H1 (cell line): ENCODE data around the gene SLC35G4. TPM values are rescaled to one million over a fixed set of nuclear protein-coding genes. Genes with fewer than 3 reads are reported as not detected.

Experiments
- CTCF ChIA-PET: fragments of 300-600 bp; sonication (Branson Sonifier 250); formaldehyde crosslinking; loops from one replicate; lab custom pipeline; 2021; ENCODE audit not compliant: partially characterized antibody; lab: Charles Lee
- POLR2A ChIA-PET: fragments of 300-600 bp; sonication (Branson Sonifier 250); formaldehyde crosslinking; loops from one replicate; lab custom pipeline; 2021; ENCODE audit warnings: inconsistent platforms; ENCODE audit not compliant: partially characterized antibody; lab: Charles Lee
- DNase-seq, 2 experiments: peaks; one replicate each; pipeline versions ENCODE4 v3.0.0 to v3.0.0-alpha.2; 2010 to 2022; ENCODE audit warnings: low spot score in 2 of 2, low read depth in 1 of 2, mixed read lengths in 1 of 2
- FAIRE-seq: peaks from 2 replicates; lab custom pipeline; 2011; peaks lifted over from hg19 to GRCh38; lab: Jason Lieb, UNC
- H2AFZ ChIP-seq: 2 replicates; pipeline ENCODE4 v1.8.1; 2012; ENCODE audit warnings: low read length, inconsistent platforms
- H2AK5ac ChIP-seq: 2 replicates; pipeline ENCODE4 v1.6.1; 2013; ENCODE audit warnings: low read depth, low read length
- H2BK120ac ChIP-seq: replicated peaks from 2 replicates; pipeline ENCODE3; 2013; ENCODE audit warnings: low read depth, low read length, inconsistent platforms
- H2BK12ac ChIP-seq: 2 replicates; pipeline ENCODE4 v1.6.1; 2013; ENCODE audit warnings: low read depth, low read length
- H2BK15ac ChIP-seq: 2 replicates; pipeline ENCODE4 v1.6.1; 2013; ENCODE audit warnings: low read length
- H2BK20ac ChIP-seq: 2 replicates; pipeline ENCODE4 v1.6.1; 2013; ENCODE audit warnings: low read length
- H2BK5ac ChIP-seq: 2 replicates; pipeline ENCODE4 v1.6.1; 2013; ENCODE audit warnings: low read depth, low read length
- H3K14ac ChIP-seq: 2 replicates; pipeline ENCODE4 v1.6.1; 2013; ENCODE audit warnings: inconsistent platforms; ENCODE audit not compliant: insufficient read length
- H3K18ac ChIP-seq: 2 replicates; pipeline ENCODE4 v1.6.1; 2013; ENCODE audit warnings: low read length; ENCODE audit errors: extremely low read depth
- H3K23ac ChIP-seq: 2 replicates; pipeline ENCODE4 v1.6.1; 2013; ENCODE audit warnings: inconsistent platforms; ENCODE audit not compliant: insufficient read length
- H3K23me2 ChIP-seq: 2 replicates; pipeline ENCODE4 v1.6.1; 2013; ENCODE audit warnings: low read depth, low read length
- H3K27ac ChIP-seq: 2 replicates; pipeline ENCODE4 v1.6.1; 2011; ENCODE audit warnings: low read depth, low read length, inconsistent platforms
- H3K27me3 ChIP-seq, 4 experiments: replicated peaks in 1 of 4; 1 replicate in 1 of 4; 2 replicates in 3 of 4; pipeline versions ENCODE4 v1.6.1 to v1.8.1; 2011 to 2013; ENCODE audit warnings: low read length in 3 of 4, mild to moderate bottlenecking in 3 of 4, inconsistent platforms in 2 of 4, mixed read lengths in 2 of 4, moderate library complexity in 1 of 4; ENCODE audit not compliant: control insufficient read depth in 3 of 4, insufficient read depth in 3 of 4; ENCODE audit errors: extremely low read depth in 1 of 4
- H3K36me3 ChIP-seq, 4 experiments: 2 replicates each; pipeline versions ENCODE4 v1.6.1 to v1.8.1; 2011 to 2013; ENCODE audit warnings: mild to moderate bottlenecking in 4 of 4, low read length in 3 of 4, moderate library complexity in 2 of 4, control low read depth in 1 of 4, inconsistent platforms in 1 of 4; ENCODE audit not compliant: insufficient read depth in 4 of 4, control insufficient read depth in 2 of 4
- H3K4ac ChIP-seq: replicated peaks from 2 replicates; pipeline ENCODE3; 2013; ENCODE audit warnings: low read length, low read depth, mixed read lengths, inconsistent platforms; ENCODE audit not compliant: insufficient read length
- H3K4me1 ChIP-seq, 4 experiments: replicated peaks in 1 of 4; 1 replicate in 1 of 4; 2 replicates in 3 of 4; pipeline versions ENCODE4 v1.6.1 to v1.8.1; 2011 to 2013; ENCODE audit warnings: low read length in 3 of 4, inconsistent platforms in 2 of 4, mixed read lengths in 1 of 4; ENCODE audit not compliant: insufficient read depth in 4 of 4, control insufficient read depth in 3 of 4
- H3K4me2 ChIP-seq, 2 experiments: 2 replicates each; pipeline versions ENCODE4 v1.6.1 to v1.8.1; 2011 to 2013; ENCODE audit warnings: low read depth in 2 of 2, low read length in 2 of 2, control low read depth in 1 of 2, inconsistent platforms in 1 of 2, mild to moderate bottlenecking in 1 of 2; ENCODE audit not compliant: insufficient read depth in 1 of 2
- H3K4me3 ChIP-seq, 4 experiments: fragments of 200-600, 300-600 bp in 1 of 4; sonication (generic), shearing (Covaris generic), sonication (Bioruptor Twin) in 1 of 4; 2 replicates each; pipeline versions ENCODE4 v1.5.1 to v1.8.1; 2011 to 2016; ENCODE audit warnings: low read length in 4 of 4, low read depth in 3 of 4, control low read depth in 2 of 4, inconsistent platforms in 2 of 4, mild to moderate bottlenecking in 2 of 4, mixed read lengths in 1 of 4, moderate library complexity in 1 of 4; ENCODE audit not compliant: insufficient read depth in 2 of 4; ENCODE audit errors: extremely low read depth in 1 of 4
- H3K56ac ChIP-seq: replicated peaks from 2 replicates; pipeline ENCODE3; 2013; ENCODE audit warnings: low read depth, mild to moderate bottlenecking, mixed read lengths, low read length, inconsistent platforms; ENCODE audit not compliant: insufficient read length
- H3K79me1 ChIP-seq: 2 replicates; pipeline ENCODE4 v1.6.1; 2013; ENCODE audit warnings: low read depth, low read length, control low read depth
- H3K79me2 ChIP-seq, 2 experiments: 2 replicates each; pipeline versions ENCODE4 v1.6.1 to v1.8.1; 2012 to 2013; ENCODE audit warnings: low read length in 2 of 2, mild to moderate bottlenecking in 2 of 2, inconsistent platforms in 1 of 2; ENCODE audit not compliant: insufficient read depth in 2 of 2, control insufficient read depth in 1 of 2
- H3K9ac ChIP-seq, 4 experiments: replicated peaks in 1 of 4; 1 replicate in 1 of 4; 2 replicates in 3 of 4; pipeline versions ENCODE4 v1.6.1 to v1.8.1; 2011 to 2013; ENCODE audit warnings: low read depth in 3 of 4, low read length in 3 of 4, control low read depth in 2 of 4, mild to moderate bottlenecking in 2 of 4, moderate library complexity in 2 of 4, inconsistent platforms in 1 of 4; ENCODE audit errors: extremely low read depth in 1 of 4
- H3K9me3 ChIP-seq, 2 experiments: 2 replicates each; pipeline versions ENCODE4 v1.6.1 to v1.8.1; 2012 to 2013; ENCODE audit warnings: mild to moderate bottlenecking in 2 of 2, moderate library complexity in 2 of 2, control low read depth in 1 of 2, inconsistent platforms in 1 of 2, low read depth in 1 of 2, low read length in 1 of 2, mixed read lengths in 1 of 2; ENCODE audit not compliant: insufficient read depth in 2 of 2
- H4K20me1 ChIP-seq, 2 experiments: replicated peaks in 1 of 2; 2 replicates each; pipeline versions ENCODE3 to v1.8.1; 2011 to 2013; ENCODE audit warnings: inconsistent platforms in 2 of 2, low read length in 2 of 2, mild to moderate bottlenecking in 1 of 2; ENCODE audit not compliant: insufficient read depth in 2 of 2, control insufficient read depth in 1 of 2
- H4K5ac ChIP-seq: 2 replicates; pipeline ENCODE4 v1.6.1; 2013; ENCODE audit warnings: low read length, low read depth, mixed read lengths, inconsistent platforms; ENCODE audit not compliant: insufficient read length
- H4K8ac ChIP-seq: 2 replicates; pipeline ENCODE4 v1.8.0; 2013; ENCODE audit warnings: mild to moderate bottlenecking, moderate library complexity, low read length, inconsistent platforms; ENCODE audit not compliant: insufficient read depth; ENCODE audit errors: extremely low read depth
- H4K91ac ChIP-seq: replicated peaks from 2 replicates; pipeline ENCODE3; 2013; ENCODE audit warnings: low read length, mixed read lengths, inconsistent platforms; ENCODE audit not compliant: insufficient read length
- BRCA1 ChIP-seq: IDR thresholded peaks from 2 replicates; pipeline ENCODE4 v1.6.1; 2012; ENCODE audit warnings: low read depth, low read length, improper control_type of control experiment
- EP300 ChIP-seq, 2 experiments: IDR thresholded peaks; 1 replicate in 1 of 2; 2 replicates in 1 of 2; pipeline ENCODE4 v1.6.1; 2011 to 2012; ENCODE audit warnings: low read depth in 2 of 2, low read length in 2 of 2, mild to moderate bottlenecking in 2 of 2, borderline replicate concordance in 1 of 2, inconsistent platforms in 1 of 2, moderate library complexity in 1 of 2
- EZH2 ChIP-seq: fragments of 200-600 bp; sonication (generic); IDR thresholded peaks from 2 replicates; pipeline ENCODE4 v1.7.1; 2012; ENCODE audit warnings: low read depth, mild to moderate bottlenecking, moderate library complexity, low read length, inconsistent platforms; ENCODE audit not compliant: severe bottlenecking
- HDAC2 ChIP-seq, 2 experiments: fragments of 300-600 bp in 1 of 2; sonication (generic) in 1 of 2; IDR thresholded peaks; 2 replicates each; pipeline ENCODE4 v1.6.1; 2011 to 2012; ENCODE audit warnings: low read depth in 2 of 2, low read length in 2 of 2, mild to moderate bottlenecking in 2 of 2, moderate library complexity in 2 of 2, borderline replicate concordance in 1 of 2, inconsistent platforms in 1 of 2
- JUND ChIP-seq: IDR thresholded peaks from 2 replicates; pipeline ENCODE4 v1.6.1; 2011; ENCODE audit warnings: mild to moderate bottlenecking, improper control_type of control experiment, low read length
- KDM4A ChIP-seq: IDR thresholded peaks from one replicate; pipeline ENCODE4 v1.7.1; 2012; ENCODE audit warnings: low read depth, mild to moderate bottlenecking, moderate library complexity, low read length, inconsistent platforms; ENCODE audit not compliant: severe bottlenecking
- KDM5A ChIP-seq: fragments of 200-600 bp; IDR thresholded peaks from 2 replicates; pipeline ENCODE4 v1.7.1; 2012; ENCODE audit warnings: mild to moderate bottlenecking, low read length, inconsistent platforms, mixed read lengths
- NRF1 ChIP-seq: IDR thresholded peaks from 2 replicates; pipeline ENCODE4 v1.6.1; 2011; ENCODE audit warnings: mild to moderate bottlenecking, low read depth, low read length, improper control_type of control experiment
- RXRA ChIP-seq: IDR thresholded peaks from 2 replicates; pipeline ENCODE4 v1.6.1; 2011; ENCODE audit warnings: low read depth, mild to moderate bottlenecking, low read length, moderate library complexity; ENCODE audit not compliant: insufficient read depth
- SAP30 ChIP-seq: fragments of 300-600 bp; sonication (generic); IDR thresholded peaks from 2 replicates; pipeline ENCODE4 v1.7.1; 2012; ENCODE audit warnings: low read length, moderate library complexity, mild to moderate bottlenecking, inconsistent platforms; ENCODE audit not compliant: insufficient read depth, insufficient replicate concordance
- SIRT6 ChIP-seq: IDR thresholded peaks from one replicate; pipeline ENCODE4 v1.7.1; 2012; ENCODE audit warnings: low read length, inconsistent platforms
- SP1 ChIP-seq: IDR thresholded peaks from 2 replicates; pipeline ENCODE4 v1.6.1; 2011; ENCODE audit warnings: low read depth, low read length
- SP4 ChIP-seq: IDR thresholded peaks from 2 replicates; pipeline ENCODE4 v1.6.1; 2012; ENCODE audit warnings: low read length, inconsistent platforms
- ZNF274 ChIP-seq: IDR thresholded peaks from 2 replicates; pipeline ENCODE4 v1.7.0; 2012; ENCODE audit warnings: low read length, borderline replicate concordance; ENCODE audit errors: extremely low read depth
- WGBS, 2 experiments: shearing (Covaris generic) in 1 of 2; methylation state at CpG; one replicate each; pipeline versions ENCODE4 v1.1.6 to v1.1.7; 2013 to 2015; ENCODE audit warnings: low lambda C conversion rate in 2 of 2, mixed read lengths in 2 of 2, inconsistent platforms in 1 of 2, low coverage in 1 of 2, missing lambda C conversion rate in 1 of 2; ENCODE audit not compliant: insufficient replicate concordance in 2 of 2, insufficient coverage in 1 of 2, insufficient read length in 1 of 2; ENCODE audit errors: extremely low coverage in 1 of 2, missing lambda C conversion rate in 1 of 2; 5-methylcytosine and 5-hydroxymethylcytosine counted together
- polyA plus RNA-seq, 7 experiments: library from polyadenylated mRNA; depleted of rRNA in 3 of 7; stranded (reverse) in 5 of 7; unstranded in 2 of 7; fragments of >200 nt in 5 of 7; fragments of 200-250 nt in 2 of 7; gene quantifications; 1 replicate in 5 of 7; 2 replicates in 1 of 7; 4 replicates in 1 of 7; pipeline versions ENCODE4 v1.2.1 to v1.2.3, GENCODE V29; 2011 to 2013; ENCODE audit warnings: missing spikeins in 2 of 7, mixed read lengths in 2 of 7
- total RNA-seq: library from RNA; stranded (reverse); fragmentation: NEBNext Ultra II Directional; extraction: Animal tissue kit (Norgen Biotek cat#: 25700); gene quantifications from 2 replicates; pipeline ENCODE4 v1.2.1, GENCODE V29; 2021

The SLC35G4 gene
- total and polyA plus RNA-seq, 2 of the 8 experiments (the other 6 are each of a cell fraction or from before 2014, with no cell fraction given), result not detected

DNA sequence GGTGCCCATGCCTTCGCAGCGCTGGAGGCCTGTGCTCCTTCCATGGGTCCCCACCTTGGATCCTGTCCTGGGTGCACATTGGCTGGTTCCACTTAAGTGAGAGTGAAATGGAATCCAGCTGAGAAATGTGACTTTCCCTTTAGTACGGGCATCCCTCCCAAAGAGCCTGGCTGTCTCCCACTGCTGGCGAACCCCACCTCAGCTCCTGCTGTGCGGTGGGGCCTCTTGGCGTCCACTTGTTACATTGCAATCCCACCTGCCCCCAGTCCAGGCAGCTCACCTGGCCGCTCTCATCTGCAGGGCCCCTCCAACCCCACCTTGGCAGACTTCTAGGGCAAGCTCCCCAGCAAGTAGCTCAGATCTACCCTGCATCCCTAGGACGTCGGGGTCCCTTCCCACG, 44.1 kb downstream of the SLC35G4 start:
- H4K8ac ChIP-seq, result no peak overlapping the region
- H3K27me3 ChIP-seq, result peaks cover 0 to 8% (median 3%) of the 10 kb centered on the region in 4 experiments; a peak in 4 of 7 replicates
- H3K79me2 ChIP-seq, result no peaks in the 10 kb centered on the region
- peaks cover 0 to 1% of the 10 kb centered on the region in 2 experiments; a peak in 2 of 4 replicates for H3K9me3 ChIP-seq
- no peak overlapping the region for H3K4me2 ChIP-seq
- no peaks in the 10 kb centered on the region for H4K20me1 ChIP-seq
- DNase-seq (no peak), FAIRE-seq (no peak)
- no peak overlapping the region for H2AK5ac ChIP-seq
- CTCF ChIA-PET, result interaction anchor here (0.9 to 7.7 kb wide), 7 partner anchors 14 to 341 kb away, joined by 3 to 109 read pairs (median 4); no protein-coding TSS in a partner anchor
- no peak overlapping the region for H2BK5ac ChIP-seq
- no peak overlapping the region for H3K9ac ChIP-seq
- no peaks in the 10 kb centered on the region; the same call in 1 of the 2 replicates for H3K23me2 ChIP-seq
- no peak overlapping the region for H4K91ac ChIP-seq
- H2BK120ac ChIP-seq, result no peak overlapping the region
- H2AFZ ChIP-seq, result no peak overlapping the region
- TF ChIP-seq SP4 (no peak), JUND (no peak), EP300 (IDR thresholded peaks at IDR 0.05; ENCODE audit: borderline replicate concordance in 1 of 2, low read depth in 2 of 2, low read length in 2 of 2) (no peak), RXRA (no peak), SP1 (no peak), NRF1 (no peak), ZNF274 (no peak), EZH2 (no peak), HDAC2 (IDR thresholded peaks at IDR 0.05; ENCODE audit: borderline replicate concordance in 1 of 2, low read depth in 2 of 2, low read length in 2 of 2) (no peak), BRCA1 (no peak), SAP30 (no peak), SIRT6 (no peak), KDM4A (no peak), KDM5A (no peak)
- H3K27ac ChIP-seq, result no peak overlapping the region
- no peak overlapping the region for H3K4me3 ChIP-seq
- H2BK20ac ChIP-seq, result no peak overlapping the region
- H3K18ac ChIP-seq, result no peak overlapping the region
- H3K4me1 ChIP-seq, result no peaks in the 10 kb centered on the region
- H3K56ac ChIP-seq, result no peak overlapping the region
- no peak overlapping the region for H4K5ac ChIP-seq
- no peaks in the 10 kb centered on the region for H3K79me1 ChIP-seq
- H3K36me3 ChIP-seq, result no peaks in the 10 kb centered on the region
- no peak overlapping the region for H3K14ac ChIP-seq
- no peak overlapping the region for H2BK15ac ChIP-seq
- no peak overlapping the region for H2BK12ac ChIP-seq
- POLR2A ChIA-PET, result no interaction called here
- 84% methylated on average over 10 of the region's 10 CpGs; no CpG with 5 or more reads in 1 of the 2 experiments for WGBS, 2 experiments
- no peak overlapping the region for H3K23ac ChIP-seq
- H3K4ac ChIP-seq, result no peak overlapping the region
